ENCODE measurements around the gene GINS1.

GINS1 gene

GRCh38 chr20:25496165-25496967 is 88.9 kb downstream of the GINS1 start:
- DNase-seq: no peak

- DNase-seq: no peak
These were observed 89.5 kb downstream of the GINS1 start for GRCh38 chr20:25496968-25497401.

GRCh38 chr20:25497586-25498279 is 90.3 kb downstream of the GINS1 start:
- no peak for DNase-seq
